Neural cell (in vitro differentiated cells): ENCODE data around the gene PLA2G2D. TPM values are rescaled to one million over a fixed set of nuclear protein-coding genes. Genes with fewer than 3 reads are reported as not detected.

Experiments used
- H2AFZ ChIP-seq: fragments of 200-600, 300-800 bp; sonication (generic), shearing (Covaris generic); 2 replicates; pipeline ENCODE4 v1.6.0; 2014; ENCODE audit warnings: low read depth, mild to moderate bottlenecking, antibody characterized with exemption, low read length, moderate library complexity
- H3F3A ChIP-seq: fragments of 200-600 bp; shearing (Covaris generic); 2 replicates; pipeline ENCODE4 v1.6.1; 2016; ENCODE audit warnings: mild to moderate bottlenecking, moderate library complexity, mixed read lengths, antibody characterized with exemption, low read length; ENCODE audit not compliant: insufficient read depth, poor library complexity, severe bottlenecking
- H3K27ac ChIP-seq: fragments of 200-600, 300-800 bp; sonication (generic), shearing (Covaris generic); 2 replicates; pipeline ENCODE4 v1.5.1; 2014; ENCODE audit warnings: mild to moderate bottlenecking, low read length, moderate library complexity
- H3K27me3 ChIP-seq: fragments of 300-800, 200-600 bp; sonication (generic), shearing (Covaris generic); 2 replicates; pipeline ENCODE4 v1.6.0; 2014; ENCODE audit warnings: mild to moderate bottlenecking, low read depth, low read length, moderate library complexity; ENCODE audit not compliant: insufficient read depth
- H3K36me3 ChIP-seq: fragments of 300-800, 200-600 bp; sonication (generic), shearing (Covaris generic); 2 replicates; pipeline ENCODE4 v1.5.1; 2014; ENCODE audit warnings: mild to moderate bottlenecking, antibody characterized with exemption, low read length, moderate library complexity; ENCODE audit not compliant: insufficient read depth
- H3K4me2 ChIP-seq: fragments of 300-800, 200-600 bp; sonication (generic), shearing (Covaris generic); 2 replicates; pipeline ENCODE4 v1.6.0; 2014; ENCODE audit warnings: mild to moderate bottlenecking, low read length
- H3K4me3 ChIP-seq: fragments of 300-800, 200-600 bp; sonication (generic), shearing (Covaris generic); 2 replicates; pipeline ENCODE4 v1.5.1; 2014; ENCODE audit warnings: mild to moderate bottlenecking, low read length, moderate library complexity
- H3K79me2 ChIP-seq: fragments of 200-600 bp; shearing (Covaris generic); replicated peaks from 2 replicates; pipeline ENCODE4 v1.6.0; 2014; ENCODE audit warnings: mild to moderate bottlenecking, low read length, moderate library complexity; ENCODE audit not compliant: insufficient read depth
- H3K9ac ChIP-seq: fragments of 300-800, 200-600 bp; sonication (generic), shearing (Covaris generic); 2 replicates; pipeline ENCODE4 v1.6.1; 2016; ENCODE audit warnings: mild to moderate bottlenecking, low read length, mixed read lengths
- H3K9me2 ChIP-seq: fragments of 200-600 bp; shearing (Covaris generic); 2 replicates; pipeline ENCODE4 v1.6.1; 2016; ENCODE audit warnings: mild to moderate bottlenecking, low read length, mixed read lengths; ENCODE audit not compliant: insufficient read depth
- H3K9me3 ChIP-seq: fragments of 200-600, 300-800 bp; sonication (generic), shearing (Covaris generic); 2 replicates; pipeline ENCODE4 v1.6.1; 2016; ENCODE audit warnings: mild to moderate bottlenecking, mixed run types, low read length, moderate library complexity, mixed read lengths
- H4K20me1 ChIP-seq: fragments of 200-600 bp; shearing (Covaris generic); 2 replicates; pipeline ENCODE4 v1.6.1; 2016; ENCODE audit warnings: mild to moderate bottlenecking, mixed run types; ENCODE audit not compliant: insufficient read depth
- EP300 ChIP-seq: fragments of 450-650 bp; conservative IDR thresholded peaks from 2 replicates; pipeline ENCODE4 v1.6.1; 2014; ENCODE audit warnings: antibody characterized with exemption, mild to moderate bottlenecking, moderate library complexity; ENCODE audit not compliant: poor library complexity, severe bottlenecking
- EZH2 ChIP-seq: fragments of 200-600, 300-800 bp; shearing (Covaris generic), sonication (generic); IDR thresholded peaks from 2 replicates; pipeline ENCODE4 v1.6.1; 2014; ENCODE audit warnings: antibody characterized with exemption, low read length, borderline replicate concordance, mild to moderate bottlenecking; ENCODE audit not compliant: insufficient read depth, poor library complexity, severe bottlenecking
- MXI1 ChIP-seq: fragments of 450-650 bp; conservative IDR thresholded peaks from 2 replicates; pipeline ENCODE4 v1.6.1; 2014; ENCODE audit warnings: antibody characterized with exemption, mild to moderate bottlenecking; ENCODE audit not compliant: poor library complexity, severe bottlenecking
- POLR2AphosphoS5 ChIP-seq: IDR thresholded peaks from 2 replicates; pipeline ENCODE4 v1.6.1; 2012
- RAD21 ChIP-seq: fragments of 450-650 bp; conservative IDR thresholded peaks from 2 replicates; pipeline ENCODE4 v1.6.1; 2014; ENCODE audit warnings: antibody characterized with exemption, mild to moderate bottlenecking, moderate library complexity
- REST ChIP-seq: IDR thresholded peaks from 2 replicates; pipeline ENCODE4 v1.6.1; 2012; ENCODE audit warnings: borderline replicate concordance
- SMC3 ChIP-seq: fragments of 450-650 bp; conservative IDR thresholded peaks from 2 replicates; pipeline ENCODE4 v1.6.1; 2014; ENCODE audit warnings: antibody characterized with exemption, mild to moderate bottlenecking, moderate library complexity; ENCODE audit not compliant: poor library complexity
- TAF1 ChIP-seq: IDR thresholded peaks from 2 replicates; pipeline ENCODE4 v1.6.1; 2012; ENCODE audit warnings: low read depth
- polyA plus RNA-seq: library from polyadenylated mRNA; depleted of rRNA; stranded (reverse); fragments of >200 nt; gene quantifications from 2 replicates; pipeline ENCODE4 v1.2.3, GENCODE V29; 2014
- TF ChIP-seq, protein P1 (sequence below): fragments of 450-650 bp; IDR thresholded peaks from 2 replicates; pipeline ENCODE4 v1.5.1; 2014; ENCODE audit warnings: antibody characterized with exemption, mild to moderate bottlenecking, moderate library complexity; ENCODE audit not compliant: poor library complexity, severe bottlenecking

The PLA2G2D gene
- polyA plus RNA-seq, 1 donor from 2014 or later = not detected

DNA sequence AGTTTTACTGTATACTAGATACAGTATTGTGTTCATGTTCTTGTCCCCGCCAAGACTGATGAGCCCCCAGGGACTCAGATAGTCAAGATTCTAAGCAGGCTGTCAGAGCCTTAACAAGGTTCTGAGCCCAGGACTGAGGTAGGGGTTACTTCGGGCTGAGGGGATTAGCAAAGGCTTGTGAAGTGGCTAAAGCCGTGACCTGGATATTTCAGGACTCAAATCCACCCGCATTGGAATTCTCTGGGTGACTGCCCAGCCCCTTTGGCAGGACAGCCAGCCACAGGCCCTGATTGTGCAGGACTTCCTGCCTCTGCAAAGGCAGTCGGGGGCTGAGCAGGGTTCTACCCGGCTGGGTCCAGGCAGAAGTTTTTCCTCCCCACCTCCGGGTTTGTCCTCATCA, 49.5 kb downstream of the PLA2G2D start, which contains the start of gene PLA2G5:
Gene PLA2G5 (plus strand): TSS at position 321 of the 400 bp plus-strand sequence. CDS start 14,637 bp downstream, outside the sequence.
- Histone ChIP-seq H3K27ac (no peak within 1 kb of the TSS), H3K79me2 (no peaks in the 10 kb centered on the region), H3K4me3 (no peak within 1 kb of the TSS), H3K27me3 (no peaks in the 10 kb centered on the region), H3K4me2 (no peak within 1 kb of the TSS), H3F3A (no peaks in the 10 kb centered on the region), H3K9ac (no peak within 1 kb of the TSS), H3K9me3 (no peaks in the 10 kb centered on the region), H3K36me3 (no peaks in the 10 kb centered on the region), H2AFZ (no peak within 1 kb of the TSS), H3K9me2 (no peaks in the 10 kb centered on the region), H4K20me1 (no peaks in the 10 kb centered on the region)
- no peak for TF ChIP-seq TAF1
- TF ChIP-seq RAD21 = no peak
- TF ChIP-seq EZH2 = no peak
- TF ChIP-seq REST = no peak
- TF ChIP-seq POLR2AphosphoS5 = no peak
- no peak for TF ChIP-seq MXI1

DNA sequence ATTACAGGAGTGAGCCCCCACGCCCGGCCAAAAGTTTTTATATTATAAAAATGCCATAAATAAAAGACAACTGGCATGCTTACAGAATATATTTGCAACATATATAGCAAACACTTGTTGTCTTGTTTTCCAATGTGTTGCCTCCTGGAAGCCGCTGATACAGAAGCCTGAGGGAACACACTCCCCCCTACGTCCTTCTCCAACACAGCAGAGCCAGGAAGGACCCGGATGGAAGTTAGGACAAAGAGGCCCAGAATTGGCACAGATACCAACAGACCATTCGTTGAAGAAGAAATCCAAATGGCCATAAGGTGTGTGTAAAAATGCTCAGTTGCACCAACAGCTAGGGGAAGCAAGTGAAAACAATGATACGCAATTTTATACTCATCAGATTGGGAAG, 50.6 kb downstream of the PLA2G2D start:
- Histone ChIP-seq H2AFZ (no peak overlapping the region), H4K20me1 (no peaks in the 10 kb centered on the region), H3K9me2 (no peaks in the 10 kb centered on the region), H3F3A (no peaks in the 10 kb centered on the region), H3K79me2 (no peaks in the 10 kb centered on the region), H3K27ac (no peak overlapping the region), H3K4me2 (no peak overlapping the region), H3K9ac (no peak overlapping the region), H3K27me3 (no peaks in the 10 kb centered on the region), H3K4me3 (no peak overlapping the region), H3K36me3 (no peaks in the 10 kb centered on the region), H3K9me3 (no peaks in the 10 kb centered on the region)
- TF ChIP-seq EP300 = no peak
- TF ChIP-seq TAF1 = no peak
- TF ChIP-seq SMC3 = no peak

- Histone ChIP-seq H3K9me3 (no peaks in the 10 kb centered on the region), H3K4me2 (no peak overlapping the region), H3K27ac (no peak overlapping the region), H3K79me2 (no peaks in the 10 kb centered on the region), H3K9ac (no peak overlapping the region), H3K27me3 (no peaks in the 10 kb centered on the region), H3K36me3 (no peaks in the 10 kb centered on the region), H3K9me2 (no peaks in the 10 kb centered on the region), H3K4me3 (no peak overlapping the region), H3F3A (no peaks in the 10 kb centered on the region), H4K20me1 (no peaks in the 10 kb centered on the region), H2AFZ (no peak overlapping the region)
- TF ChIP-seq RAD21 (no peak), EZH2 (no peak), MXI1 (no peak), REST (no peak), EP300 (no peak), TAF1 (no peak), SMC3 (no peak), POLR2AphosphoS5 (no peak)
- TF ChIP-seq, protein P1, sequence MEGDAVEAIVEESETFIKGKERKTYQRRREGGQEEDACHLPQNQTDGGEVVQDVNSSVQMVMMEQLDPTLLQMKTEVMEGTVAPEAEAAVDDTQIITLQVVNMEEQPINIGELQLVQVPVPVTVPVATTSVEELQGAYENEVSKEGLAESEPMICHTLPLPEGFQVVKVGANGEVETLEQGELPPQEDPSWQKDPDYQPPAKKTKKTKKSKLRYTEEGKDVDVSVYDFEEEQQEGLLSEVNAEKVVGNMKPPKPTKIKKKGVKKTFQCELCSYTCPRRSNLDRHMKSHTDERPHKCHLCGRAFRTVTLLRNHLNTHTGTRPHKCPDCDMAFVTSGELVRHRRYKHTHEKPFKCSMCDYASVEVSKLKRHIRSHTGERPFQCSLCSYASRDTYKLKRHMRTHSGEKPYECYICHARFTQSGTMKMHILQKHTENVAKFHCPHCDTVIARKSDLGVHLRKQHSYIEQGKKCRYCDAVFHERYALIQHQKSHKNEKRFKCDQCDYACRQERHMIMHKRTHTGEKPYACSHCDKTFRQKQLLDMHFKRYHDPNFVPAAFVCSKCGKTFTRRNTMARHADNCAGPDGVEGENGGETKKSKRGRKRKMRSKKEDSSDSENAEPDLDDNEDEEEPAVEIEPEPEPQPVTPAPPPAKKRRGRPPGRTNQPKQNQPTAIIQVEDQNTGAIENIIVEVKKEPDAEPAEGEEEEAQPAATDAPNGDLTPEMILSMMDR = no peak
Measured at GRCh38 chr1:20063861-20064292, 55.5 kb downstream of the PLA2G2D start.
